ENCODE measurements around the gene SPHK1.

SPHK1 gene

DNA sequence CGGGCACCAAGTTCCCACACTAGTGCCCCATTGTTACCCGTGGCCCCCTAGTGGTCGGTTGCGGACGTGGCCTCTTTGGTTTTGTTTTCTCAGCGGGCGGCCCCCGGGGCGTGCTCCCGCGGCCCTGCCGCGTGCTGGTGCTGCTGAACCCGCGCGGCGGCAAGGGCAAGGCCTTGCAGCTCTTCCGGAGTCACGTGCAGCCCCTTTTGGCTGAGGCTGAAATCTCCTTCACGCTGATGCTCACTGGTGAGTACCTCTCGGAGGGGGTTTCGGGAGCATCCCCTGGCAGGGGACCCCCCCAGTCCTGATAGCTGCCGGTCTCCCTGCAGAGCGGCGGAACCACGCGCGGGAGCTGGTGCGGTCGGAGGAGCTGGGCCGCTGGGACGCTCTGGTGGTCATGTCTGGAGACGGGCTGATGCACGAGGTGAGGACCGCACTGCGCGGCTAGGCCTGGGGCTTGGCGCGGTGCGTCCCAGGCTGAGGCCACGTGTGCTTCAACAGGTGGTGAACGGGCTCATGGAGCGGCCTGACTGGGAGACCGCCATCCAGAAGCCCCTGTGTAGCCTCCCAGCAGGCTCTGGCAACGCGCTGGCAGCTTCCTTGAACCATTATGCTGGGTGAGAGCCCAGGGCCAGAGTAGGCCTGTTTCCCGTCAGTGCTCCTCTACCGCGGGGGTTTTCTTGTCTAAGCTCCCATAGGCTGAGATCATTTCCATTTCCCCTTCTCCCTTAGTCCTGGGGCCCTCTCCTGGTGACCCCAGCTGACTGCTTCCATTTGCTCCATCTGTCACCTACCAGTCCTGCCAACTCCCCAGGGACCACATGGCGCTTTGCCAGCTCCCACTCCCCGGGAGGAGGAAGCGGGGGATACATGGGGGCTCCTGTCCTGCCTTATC is 1.7 kb downstream of the SPHK1 start:
- FAIRE-seq: no peak

GRCh38 chr17:76386966-76387765 is 2.8 kb downstream of the SPHK1 start:
- FAIRE-seq: no peak

- FAIRE-seq: no peak
Measured at GRCh38 chr17:76388966-76389888, 4.8 kb downstream of the SPHK1 start.

GRCh38 chr17:76390003-76390421 is 5.6 kb downstream of the SPHK1 start:
- FAIRE-seq: no peak

DNA sequence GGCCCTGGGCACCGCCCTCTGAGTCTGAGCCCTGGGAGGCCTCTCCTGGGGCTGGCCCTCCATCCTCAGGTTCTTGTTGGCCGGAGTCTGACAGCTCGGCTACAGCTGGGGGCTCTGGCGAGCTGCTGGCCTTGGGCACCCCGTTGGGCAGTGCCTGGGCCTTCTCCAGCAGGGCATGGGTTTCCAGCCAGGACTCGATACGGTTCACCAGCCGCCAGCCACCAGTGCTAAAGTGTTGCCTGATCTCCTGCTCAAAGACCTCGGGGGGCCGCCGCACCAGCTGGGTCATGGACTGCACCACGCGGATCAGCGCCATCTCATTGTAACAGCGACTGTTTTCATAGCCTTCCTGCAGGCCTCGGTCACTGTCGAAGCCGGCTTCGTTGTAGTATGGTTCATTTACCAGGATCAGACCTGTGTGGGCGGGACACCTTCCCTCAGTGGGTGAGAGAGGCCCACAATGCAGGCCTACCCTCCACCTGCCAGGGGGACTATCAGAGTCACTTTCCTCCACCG is 6.8 kb downstream of the SPHK1 start:
- no peak for FAIRE-seq

DNA sequence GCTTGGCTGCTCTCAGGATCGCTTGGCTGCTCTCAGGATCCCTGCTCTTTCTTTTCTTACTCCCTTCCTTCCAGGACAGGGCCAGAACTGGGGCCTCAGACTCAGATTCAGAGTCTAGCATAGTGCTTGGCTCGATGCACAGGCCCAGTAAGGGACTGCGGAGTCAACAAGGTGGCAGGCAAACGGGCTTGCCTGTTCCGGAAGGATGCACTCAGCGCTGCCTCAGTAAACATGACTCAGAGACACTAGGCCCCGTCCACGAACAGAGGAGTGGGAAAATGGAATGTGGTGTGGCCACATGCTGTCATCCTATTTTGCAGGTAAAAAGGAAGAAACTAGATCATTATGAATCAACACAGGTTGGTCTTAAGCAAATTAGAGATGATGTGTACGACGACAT is 9.8 kb downstream of the SPHK1 start:
- FAIRE-seq: no peak

- no peak for FAIRE-seq
Measured at GRCh38 chr17:76395980-76396379, 11.6 kb downstream of the SPHK1 start.

GRCh38 chr17:76397184-76397583 is 12.8 kb downstream of the SPHK1 start:
- no peak for FAIRE-seq

DNA sequence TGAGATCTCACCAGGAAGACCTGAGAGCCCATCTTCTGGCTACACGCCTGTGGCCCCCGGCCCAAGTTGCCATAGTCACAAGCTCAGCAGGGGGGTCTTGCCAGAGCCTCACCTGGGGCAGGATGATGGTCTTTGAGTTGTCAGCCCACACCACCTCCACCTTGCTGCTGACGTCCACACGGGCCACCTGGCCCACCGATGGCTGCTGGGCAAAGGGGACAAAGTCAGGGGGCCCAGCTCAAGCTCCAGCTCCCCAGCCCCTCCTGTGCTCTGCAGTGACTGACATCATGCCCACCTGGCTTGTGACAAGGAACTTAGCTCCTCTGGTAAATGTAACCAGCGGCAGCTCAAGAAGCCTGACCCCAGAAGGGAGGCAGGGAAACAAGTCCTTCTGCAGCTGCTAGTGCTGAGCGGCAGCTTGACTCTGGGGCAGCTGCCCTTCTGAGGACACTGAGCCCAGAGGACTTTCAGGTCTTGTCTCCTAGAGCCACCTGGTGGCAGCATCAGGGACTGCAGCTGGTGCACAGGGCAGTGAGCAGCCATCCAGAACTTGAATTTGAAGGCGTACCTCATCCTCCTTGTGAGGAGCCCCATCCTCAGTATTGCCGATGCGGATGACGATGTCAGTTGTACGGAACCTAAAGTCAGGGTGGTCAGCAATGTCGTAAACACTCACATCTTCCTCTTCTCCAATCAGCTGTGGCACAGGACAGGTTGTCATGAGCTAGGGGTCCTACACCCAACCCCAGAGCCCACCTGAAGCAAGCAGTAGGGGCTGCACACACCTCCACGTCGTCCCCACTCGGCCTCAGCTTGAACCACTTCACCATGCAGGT is 13.5 kb downstream of the SPHK1 start:
- FAIRE-seq: no peak

GRCh38 chr17:76398523-76399174 is 14.2 kb downstream of the SPHK1 start:
- no peak for FAIRE-seq

DNA sequence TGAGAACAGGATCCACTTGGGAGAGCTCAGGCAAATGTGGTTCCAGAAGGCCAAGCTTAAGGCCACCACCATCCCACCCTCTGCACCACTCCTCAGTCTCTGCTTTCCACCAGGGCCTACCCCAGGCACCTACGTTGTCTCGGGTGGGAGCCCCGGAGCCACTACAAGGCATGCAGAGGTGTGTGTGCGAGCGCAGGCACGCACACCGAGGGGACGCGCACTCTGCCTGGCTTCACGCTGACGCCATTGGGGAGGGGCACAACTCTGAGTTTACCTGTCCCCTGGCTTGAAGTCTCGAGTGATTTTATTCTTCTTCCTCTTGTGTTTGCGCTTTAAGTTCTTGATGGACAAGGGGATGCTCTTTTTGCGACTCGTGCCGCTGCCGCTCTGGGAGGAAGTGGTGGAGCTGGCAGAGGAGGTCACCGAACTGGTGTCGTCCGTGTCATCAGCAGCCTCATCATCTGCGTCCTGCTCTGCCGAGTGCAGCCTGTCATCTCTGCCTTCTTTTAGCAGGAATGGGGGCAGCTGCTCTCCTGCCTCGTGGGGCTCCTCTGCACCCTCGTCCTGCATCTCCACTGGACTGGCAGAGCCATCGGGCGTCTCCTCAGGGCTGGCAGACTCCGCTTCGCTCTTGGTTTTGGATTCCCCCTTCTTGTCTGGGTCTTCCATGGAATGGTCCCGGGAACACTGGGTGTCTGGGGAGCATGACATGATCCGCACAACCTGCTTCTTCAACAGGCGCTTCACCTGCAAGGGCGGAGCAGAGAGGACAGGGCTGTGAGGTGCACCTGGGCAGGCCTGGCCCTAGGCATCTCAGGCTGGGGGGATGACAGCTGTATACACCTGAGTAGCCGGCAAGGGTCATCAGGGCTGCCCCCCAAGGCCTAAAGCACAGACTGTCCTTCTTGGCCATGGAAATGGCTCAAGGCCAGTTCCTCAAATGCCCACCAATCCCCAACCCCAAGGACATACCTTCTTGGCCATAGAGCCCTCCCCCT is 15.1 kb downstream of the SPHK1 start:
- FAIRE-seq: no peak

DNA sequence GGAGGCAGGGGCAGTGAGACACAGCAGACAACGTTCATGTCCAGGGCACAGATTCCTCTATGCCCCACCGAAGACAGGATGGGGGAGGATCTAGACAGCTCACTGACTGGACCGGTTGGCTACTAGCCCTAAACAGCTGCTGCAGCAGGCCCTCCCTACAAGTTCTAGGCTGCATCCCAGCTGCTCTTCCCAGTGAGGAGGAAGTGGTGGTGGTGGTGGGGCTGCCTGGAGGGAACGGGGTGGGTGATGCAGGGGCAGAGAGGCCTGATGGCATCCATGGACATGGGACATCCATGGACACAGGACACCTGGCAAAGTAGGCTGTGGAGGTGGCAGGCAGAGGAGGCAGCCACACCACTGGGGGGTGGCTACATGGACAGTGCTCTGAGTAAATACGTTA is 18.3 kb downstream of the SPHK1 start:
- FAIRE-seq: no peak

GRCh38 chr17:76404256-76404655 is 19.8 kb downstream of the SPHK1 start:
- FAIRE-seq: no peak

GRCh38 chr17:76404976-76405563 is 20.7 kb downstream of the SPHK1 start:
- no peak for FAIRE-seq

DNA sequence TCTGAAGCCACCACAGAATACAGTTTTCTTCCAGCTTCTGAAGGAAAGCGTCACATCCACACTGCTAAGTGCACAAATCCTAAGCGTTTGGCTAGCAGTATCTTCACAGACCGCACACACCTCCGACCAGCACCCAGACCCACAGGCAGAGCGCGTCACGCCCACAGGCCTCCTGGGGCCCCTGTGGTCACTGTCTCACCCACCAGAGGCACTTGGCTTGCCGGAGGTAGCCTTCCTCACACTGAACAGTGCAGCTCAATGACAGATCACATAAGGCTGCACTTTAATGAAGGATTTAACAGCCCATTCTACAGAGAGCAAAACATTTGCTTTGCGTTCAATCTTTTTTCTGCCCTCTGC is 21.2 kb downstream of the SPHK1 start:
- no peak for FAIRE-seq

- no peak for FAIRE-seq
Measured at GRCh38 chr17:76405967-76406647, 21.7 kb downstream of the SPHK1 start.

GRCh38 chr17:76407509-76407908 is 23.1 kb downstream of the SPHK1 start:
- no peak for FAIRE-seq

DNA sequence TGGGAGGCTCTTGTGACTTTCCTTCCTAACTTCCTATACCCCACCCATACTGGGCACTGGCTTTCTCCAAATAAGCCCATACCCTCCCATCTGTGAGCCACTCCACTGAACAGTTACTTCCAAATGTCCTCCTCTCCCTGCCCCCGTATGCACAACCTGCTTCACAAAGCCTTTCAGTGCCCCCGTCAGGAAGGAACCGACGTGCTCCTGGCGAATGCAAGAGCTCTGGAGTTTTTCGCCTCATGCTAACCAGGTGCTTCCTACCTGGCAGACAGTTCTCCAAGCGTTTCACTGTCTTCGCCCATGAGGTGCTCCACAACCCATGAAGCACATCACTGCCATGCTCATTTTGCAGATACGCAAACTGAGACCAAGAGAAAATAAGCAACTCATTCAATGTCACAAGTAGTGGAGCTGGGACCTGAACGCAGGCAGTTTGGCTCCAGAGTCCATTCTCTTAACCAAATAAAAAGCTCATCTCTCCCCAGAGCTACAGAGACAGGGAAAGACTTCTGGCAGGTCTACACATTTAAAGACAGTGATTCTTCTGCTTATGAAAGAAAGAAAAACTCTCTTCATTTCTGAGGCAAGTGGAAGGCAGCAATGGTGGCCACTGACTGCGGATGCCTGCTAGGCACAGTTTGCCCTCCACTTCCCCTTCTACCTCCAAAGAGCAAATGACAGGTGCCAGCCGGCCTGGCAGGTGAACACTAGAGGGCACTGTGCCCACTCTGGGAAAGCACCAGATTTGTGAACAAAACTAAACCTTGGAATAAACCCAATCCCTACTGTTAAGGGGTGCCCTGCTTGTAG is 23.8 kb downstream of the SPHK1 start:
- no peak for FAIRE-seq

Measured in A204.1 (cell line).